ENCODE data around the gene EPB41. TPM values are rescaled to one million over a fixed set of nuclear protein-coding genes. Genes with fewer than 3 reads are reported as not detected.

EPB41 gene
- polyA plus RNA-seq, 1 of the 3 experiments (the other 2 are of a cell fraction), result 7.4 TPM

DNA sequence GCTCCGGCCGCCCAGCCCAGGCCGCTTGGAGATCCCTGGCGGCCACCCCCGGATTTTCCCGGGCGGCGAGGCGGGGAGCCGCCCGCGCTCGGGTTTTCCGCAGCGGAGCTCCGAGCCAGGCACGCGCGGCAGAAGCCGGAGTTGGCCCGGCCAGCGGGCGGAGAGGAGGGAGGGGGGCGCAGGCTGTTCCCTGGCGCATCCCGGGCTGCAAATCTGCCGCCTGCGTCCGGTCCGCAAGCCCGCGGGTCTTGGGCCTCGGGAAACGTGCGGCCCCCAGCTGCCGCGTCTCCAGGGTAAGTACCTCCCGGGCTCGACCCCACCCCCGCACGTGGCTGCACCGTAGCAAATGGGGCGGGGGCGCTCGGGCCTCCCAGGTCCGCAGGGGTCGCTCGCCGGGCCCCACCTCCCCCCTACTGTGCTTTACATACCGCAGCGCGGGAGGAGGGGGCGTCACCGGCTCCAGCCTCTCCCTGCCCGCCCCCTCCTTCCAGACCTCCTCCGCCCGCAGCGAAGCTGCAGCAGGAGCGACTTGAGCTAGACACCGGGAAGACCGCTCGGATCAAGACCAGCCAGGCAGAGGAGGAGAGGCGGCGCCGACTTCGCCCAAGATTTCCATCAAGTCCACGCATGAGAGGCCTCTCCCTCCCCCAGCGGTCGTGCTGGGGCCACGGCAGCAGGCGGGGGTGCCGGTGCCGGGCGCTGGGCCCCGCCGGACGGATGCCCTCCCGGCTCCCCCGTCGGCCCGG is 207.7 kb downstream of the EPB41 start:
- peaks cover 3% of the 10 kb centered on the region for H3F3A ChIP-seq (replicated peaks; ENCODE audit: insufficient read depth)
- CTCF ChIA-PET, result interaction anchor here (0.7 to 3.3 kb wide), 23 partner anchors 8 to 245 kb away, joined by 3 to 20 read pairs (median 4); partner anchors contain the start of gene SRSF4
- H3K4me2 ChIP-seq, result peak overlapping the region; percentile 24; the same call in 1 of the 2 replicates
- no peak overlapping the region for H3K9ac ChIP-seq
- peak; percentile 79 for DNase-seq
- POLR2A ChIA-PET, result interaction anchor here (0.8 to 2.4 kb wide), 2 partner anchors 9 to 59 kb away, joined by 3 to 7 read pairs; partner anchors contain the start of gene SRSF4
- peak overlapping the region in 1 of 2 experiments; percentile 37; a peak in 2 of 4 replicates for H3K4me3 ChIP-seq (ENCODE audit: low read depth in 2 of 2, low read length in 1 of 2)
- no peaks in the 10 kb centered on the region for H4K20me1 ChIP-seq (ENCODE audit: insufficient read depth)
- WGBS (ENCODE audit: low lambda C conversion rate), result 65% methylated on average over 10 of the region's 81 CpGs
- TF ChIP-seq POLR2AphosphoS5 (IDR thresholded peaks at IDR 0.05; ENCODE audit: low read depth, low read length), result no peak
- TF ChIP-seq, protein P1, sequence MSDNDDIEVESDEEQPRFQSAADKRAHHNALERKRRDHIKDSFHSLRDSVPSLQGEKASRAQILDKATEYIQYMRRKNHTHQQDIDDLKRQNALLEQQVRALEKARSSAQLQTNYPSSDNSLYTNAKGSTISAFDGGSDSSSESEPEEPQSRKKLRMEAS (IDR thresholded peaks at IDR 0.05; ENCODE audit: low read depth), result 0 out of 2 replicates have a peak, but pooled peaks have one; percentile 30
- no peaks in the 10 kb centered on the region for H3K27me3 ChIP-seq (ENCODE audit: insufficient read depth)
- H2AFZ ChIP-seq (ENCODE audit: low read depth), result no peak overlapping the region
- H3K36me3 ChIP-seq (replicated peaks in 1 of 2; ENCODE audit: control insufficient read depth in 1 of 2, insufficient read depth in 2 of 2, low read length in 1 of 2), result no peaks in the 10 kb centered on the region
- peaks cover 0 to 9% of the 10 kb centered on the region in 2 experiments; a peak in 1 of 4 replicates for H3K4me1 ChIP-seq (ENCODE audit: control insufficient read depth in 1 of 2, insufficient read depth in 2 of 2, low read depth in 1 of 2, low read length in 1 of 2)
- no peak overlapping the region for H3K27ac ChIP-seq (ENCODE audit: low read depth in 2 of 2, low read length in 1 of 2)
- no peaks in the 10 kb centered on the region for H3K9me2 ChIP-seq
- no peaks in the 10 kb centered on the region for H3K9me3 ChIP-seq
- no peaks in the 10 kb centered on the region for H3K79me2 ChIP-seq (ENCODE audit: insufficient read depth)

DNA sequence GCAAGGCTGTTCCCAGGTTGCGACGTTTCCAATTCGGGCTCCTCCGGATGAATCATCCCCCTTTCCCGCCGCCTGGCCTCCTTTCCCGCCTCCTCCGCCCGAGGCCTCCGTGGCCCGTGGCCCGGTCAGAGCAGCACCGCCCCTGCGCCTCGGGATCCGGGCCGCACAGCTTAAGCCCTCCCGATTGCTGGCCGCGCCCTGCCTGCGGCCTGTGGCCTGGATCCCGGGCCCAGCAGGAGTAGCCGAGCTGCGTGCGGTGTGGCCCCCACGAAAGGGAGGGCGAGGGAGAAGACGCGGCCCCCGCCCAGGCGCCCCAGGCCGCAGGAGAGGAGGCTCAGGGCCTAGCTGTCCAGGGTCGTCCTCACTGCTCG is 208.3 kb downstream of the EPB41 start:
- 62% methylated on average over 13 of the region's 34 CpGs for WGBS (ENCODE audit: low lambda C conversion rate)
- Histone ChIP-seq H3K4me3 (ENCODE audit: low read depth in 2 of 2, low read length in 1 of 2) (no peak overlapping the region; a peak in 1 of 4 replicates), H3K27ac (ENCODE audit: low read depth in 2 of 2, low read length in 1 of 2) (no peak overlapping the region), H3K4me2 (peak overlapping the region; percentile 67; the same call in 1 of the 2 replicates), H4K20me1 (ENCODE audit: insufficient read depth) (no peaks in the 10 kb centered on the region), H3F3A (replicated peaks; ENCODE audit: insufficient read depth) (peaks cover 3% of the 10 kb centered on the region), H3K79me2 (ENCODE audit: insufficient read depth) (no peaks in the 10 kb centered on the region), H3K9me2 (no peaks in the 10 kb centered on the region), H2AFZ (ENCODE audit: low read depth) (no peak overlapping the region), H3K4me1 (ENCODE audit: control insufficient read depth in 1 of 2, insufficient read depth in 2 of 2, low read depth in 1 of 2, low read length in 1 of 2) (peaks cover 0 to 9% of the 10 kb centered on the region in 2 experiments; a peak in 1 of 4 replicates), H3K9me3 (no peaks in the 10 kb centered on the region), H3K9ac (no peak overlapping the region), H3K36me3 (replicated peaks in 1 of 2; ENCODE audit: control insufficient read depth in 1 of 2, insufficient read depth in 2 of 2, low read length in 1 of 2) (no peaks in the 10 kb centered on the region), H3K27me3 (ENCODE audit: insufficient read depth) (no peaks in the 10 kb centered on the region)
- CTCF ChIA-PET, result interaction anchor here (1.0 to 3.3 kb wide), 13 partner anchors 8 to 245 kb away, joined by 3 to 20 read pairs (median 6); partner anchors contain the start of gene SRSF4
- POLR2A ChIA-PET, result interaction anchor here (2.4 kb wide), 1 partner anchor 59 kb away, joined by 7 read pairs; the partner anchor contains the start of gene SRSF4
- peak; percentile 49 for DNase-seq
- TF ChIP-seq JUND (IDR thresholded peaks at IDR 0.05) (no peak), YY1 (IDR thresholded peaks at IDR 0.05; ENCODE audit: low read depth) (no peak)

DNA sequence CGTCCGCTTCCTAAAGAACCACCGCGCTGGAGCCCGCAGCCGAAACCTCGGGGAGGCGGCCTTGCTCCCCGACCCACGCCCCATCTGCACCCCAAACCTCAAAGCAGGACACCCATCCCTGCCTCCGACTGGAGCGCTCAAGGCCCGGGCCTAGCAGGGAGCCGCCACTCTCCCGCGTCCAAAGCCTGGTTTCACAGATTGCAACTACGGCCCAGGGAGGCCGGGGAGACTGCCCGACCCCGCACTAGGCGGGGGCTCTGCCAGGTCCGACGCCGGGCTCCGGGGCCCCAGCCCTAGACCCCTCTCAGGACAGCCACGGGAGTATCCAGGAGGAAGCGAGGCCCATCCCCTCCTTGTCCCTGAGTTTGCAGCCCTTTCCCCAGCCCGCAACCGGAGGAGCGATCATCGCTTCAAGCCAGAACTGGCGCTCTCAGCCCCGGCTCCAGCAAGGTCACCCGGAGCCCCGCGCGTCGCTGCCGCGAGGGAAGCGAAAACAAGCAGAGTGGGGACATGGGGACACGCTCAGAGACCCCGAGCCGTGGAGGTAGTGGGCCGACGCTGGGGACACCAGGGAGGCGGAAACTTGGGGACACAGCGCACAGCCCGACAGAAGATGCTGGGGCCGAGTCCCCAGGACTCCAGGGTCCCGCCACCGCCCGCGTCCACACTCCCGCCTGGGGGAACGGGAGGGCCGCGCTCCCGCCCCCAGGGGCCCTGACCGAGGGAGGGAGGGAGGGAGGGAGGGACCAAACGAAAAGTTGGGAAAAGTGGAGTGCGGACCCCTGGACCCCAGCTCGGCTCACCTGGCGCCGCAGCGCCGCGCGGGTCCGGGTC is 208.9 kb downstream of the EPB41 start:
- H3K9me3 ChIP-seq, result no peaks in the 10 kb centered on the region
- H3K27me3 ChIP-seq (ENCODE audit: insufficient read depth), result no peaks in the 10 kb centered on the region
- H3K36me3 ChIP-seq (replicated peaks in 1 of 2; ENCODE audit: control insufficient read depth in 1 of 2, insufficient read depth in 2 of 2, low read length in 1 of 2), result no peaks in the 10 kb centered on the region
- 70% methylated on average over 25 of the region's 70 CpGs for WGBS (ENCODE audit: low lambda C conversion rate)
- peak; percentile 65 for DNase-seq
- H3K27ac ChIP-seq (ENCODE audit: low read depth in 2 of 2, low read length in 1 of 2), result no peak overlapping the region
- no peak overlapping the region for H3K9ac ChIP-seq
- peak overlapping the region; percentile 67 for H3K4me2 ChIP-seq
- CTCF ChIA-PET, result interaction anchor here (0.7 to 3.3 kb wide), 11 partner anchors 11 to 246 kb away, joined by 3 to 15 read pairs (median 4); partner anchors contain the start of genes EPB41 and SRSF4
- H2AFZ ChIP-seq (ENCODE audit: low read depth), result no peak overlapping the region
- H4K20me1 ChIP-seq (ENCODE audit: insufficient read depth), result no peaks in the 10 kb centered on the region
- H3K4me1 ChIP-seq (ENCODE audit: control insufficient read depth in 1 of 2, insufficient read depth in 2 of 2, low read depth in 1 of 2, low read length in 1 of 2), result peaks cover 0 to 9% of the 10 kb centered on the region in 2 experiments; a peak in 1 of 4 replicates
- H3K9me2 ChIP-seq, result no peaks in the 10 kb centered on the region
- peaks cover 3% of the 10 kb centered on the region for H3F3A ChIP-seq (replicated peaks; ENCODE audit: insufficient read depth)
- POLR2A ChIA-PET, result interaction anchor here (2.1 to 2.4 kb wide), 1 partner anchor 58 kb away, joined by 7 to 11 read pairs; the partner anchor contains the start of gene SRSF4
- peak overlapping the region; percentile 19 to 69; a peak in 3 of 4 replicates for H3K4me3 ChIP-seq (ENCODE audit: low read depth in 2 of 2, low read length in 1 of 2)
- H3K79me2 ChIP-seq (ENCODE audit: insufficient read depth), result no peaks in the 10 kb centered on the region
- TF ChIP-seq JUND (IDR thresholded peaks at IDR 0.05) (no peak), MEF2A (IDR thresholded peaks at IDR 0.05; ENCODE audit: borderline replicate concordance, low read depth) (no peak), ELF1 (IDR thresholded peaks at IDR 0.05) (no peak), RAD21 (IDR thresholded peaks at IDR 0.05; ENCODE audit: low read length) (no peak), EZH2phosphoT487 (IDR thresholded peaks at IDR 0.05; ENCODE audit: borderline replicate concordance, low read depth) (no peak)
- TF ChIP-seq, protein P2, sequence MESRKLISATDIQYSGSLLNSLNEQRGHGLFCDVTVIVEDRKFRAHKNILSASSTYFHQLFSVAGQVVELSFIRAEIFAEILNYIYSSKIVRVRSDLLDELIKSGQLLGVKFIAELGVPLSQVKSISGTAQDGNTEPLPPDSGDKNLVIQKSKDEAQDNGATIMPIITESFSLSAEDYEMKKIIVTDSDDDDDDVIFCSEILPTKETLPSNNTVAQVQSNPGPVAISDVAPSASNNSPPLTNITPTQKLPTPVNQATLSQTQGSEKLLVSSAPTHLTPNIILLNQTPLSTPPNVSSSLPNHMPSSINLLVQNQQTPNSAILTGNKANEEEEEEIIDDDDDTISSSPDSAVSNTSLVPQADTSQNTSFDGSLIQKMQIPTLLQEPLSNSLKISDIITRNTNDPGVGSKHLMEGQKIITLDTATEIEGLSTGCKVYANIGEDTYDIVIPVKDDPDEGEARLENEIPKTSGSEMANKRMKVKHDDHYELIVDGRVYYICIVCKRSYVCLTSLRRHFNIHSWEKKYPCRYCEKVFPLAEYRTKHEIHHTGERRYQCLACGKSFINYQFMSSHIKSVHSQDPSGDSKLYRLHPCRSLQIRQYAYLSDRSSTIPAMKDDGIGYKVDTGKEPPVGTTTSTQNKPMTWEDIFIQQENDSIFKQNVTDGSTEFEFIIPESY (IDR thresholded peaks at IDR 0.05; ENCODE audit: borderline replicate concordance, low read depth), result no peak
- TF ChIP-seq, protein P3, sequence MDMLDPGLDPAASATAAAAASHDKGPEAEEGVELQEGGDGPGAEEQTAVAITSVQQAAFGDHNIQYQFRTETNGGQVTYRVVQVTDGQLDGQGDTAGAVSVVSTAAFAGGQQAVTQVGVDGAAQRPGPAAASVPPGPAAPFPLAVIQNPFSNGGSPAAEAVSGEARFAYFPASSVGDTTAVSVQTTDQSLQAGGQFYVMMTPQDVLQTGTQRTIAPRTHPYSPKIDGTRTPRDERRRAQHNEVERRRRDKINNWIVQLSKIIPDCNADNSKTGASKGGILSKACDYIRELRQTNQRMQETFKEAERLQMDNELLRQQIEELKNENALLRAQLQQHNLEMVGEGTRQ (IDR thresholded peaks at IDR 0.05; ENCODE audit: borderline replicate concordance, low read depth, low read length), result no peak
- TF ChIP-seq, protein P4, sequence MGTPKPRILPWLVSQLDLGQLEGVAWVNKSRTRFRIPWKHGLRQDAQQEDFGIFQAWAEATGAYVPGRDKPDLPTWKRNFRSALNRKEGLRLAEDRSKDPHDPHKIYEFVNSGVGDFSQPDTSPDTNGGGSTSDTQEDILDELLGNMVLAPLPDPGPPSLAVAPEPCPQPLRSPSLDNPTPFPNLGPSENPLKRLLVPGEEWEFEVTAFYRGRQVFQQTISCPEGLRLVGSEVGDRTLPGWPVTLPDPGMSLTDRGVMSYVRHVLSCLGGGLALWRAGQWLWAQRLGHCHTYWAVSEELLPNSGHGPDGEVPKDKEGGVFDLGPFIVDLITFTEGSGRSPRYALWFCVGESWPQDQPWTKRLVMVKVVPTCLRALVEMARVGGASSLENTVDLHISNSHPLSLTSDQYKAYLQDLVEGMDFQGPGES (IDR thresholded peaks at IDR 0.05; ENCODE audit: low read depth, low read length), result no peak

Measured in SK-N-SH (cell line).